CD4-positive, alpha-beta T cell treated with Interleukin-15 for 4 hours (primary cell): ENCODE results near the gene OTUD6A.

Experiments
- DNase-seq: peaks from one replicate; pipeline ENCODE4 v3.0.0-alpha.2; 2020; ENCODE audit warnings: low spot score

OTUD6A gene, protein sequence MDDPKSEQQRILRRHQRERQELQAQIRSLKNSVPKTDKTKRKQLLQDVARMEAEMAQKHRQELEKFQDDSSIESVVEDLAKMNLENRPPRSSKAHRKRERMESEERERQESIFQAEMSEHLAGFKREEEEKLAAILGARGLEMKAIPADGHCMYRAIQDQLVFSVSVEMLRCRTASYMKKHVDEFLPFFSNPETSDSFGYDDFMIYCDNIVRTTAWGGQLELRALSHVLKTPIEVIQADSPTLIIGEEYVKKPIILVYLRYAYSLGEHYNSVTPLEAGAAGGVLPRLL

GRCh38 chrX:70062076-70062475 lies at the start of gene OTUD6A:
OTUD6A (plus strand) TSS chrX:70062457; CDS start chrX:70062525, 68 bp downstream.
- DNase-seq = no peak

DNA sequence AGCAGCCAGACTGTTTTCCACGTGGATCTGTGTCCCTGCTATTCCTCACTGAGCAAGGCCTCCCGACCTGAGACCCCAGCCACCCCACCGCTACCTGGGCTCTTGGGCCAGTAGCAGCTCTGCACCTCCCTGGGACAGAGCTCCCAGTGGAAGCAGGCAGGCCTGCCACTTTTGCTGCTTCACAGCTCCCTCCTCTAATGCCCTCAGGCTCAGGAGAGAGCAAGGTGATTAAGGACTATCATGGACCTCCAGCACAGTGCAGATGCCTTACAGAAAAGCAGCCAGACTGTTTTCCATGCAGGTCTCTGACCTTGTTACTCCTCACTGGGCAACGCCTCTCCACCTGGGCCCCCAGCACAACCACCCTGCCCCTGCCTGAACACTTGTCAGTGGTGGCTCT lies 49.5 kb upstream of the OTUD6A start:
- no peak for DNase-seq

GRCh38 chrX:70013466-70014381 lies 48.5 kb upstream of the OTUD6A start:
- no peak for DNase-seq

GRCh38 chrX:70016513-70016912 lies 45.7 kb upstream of the OTUD6A start:
- peak; percentile 18 for DNase-seq

GRCh38 chrX:70022616-70023015 lies 39.6 kb upstream of the OTUD6A start:
- DNase-seq = no peak

- no peak for DNase-seq
Observed at GRCh38 chrX:70025464-70025863, 36.8 kb upstream of the OTUD6A start.

DNA sequence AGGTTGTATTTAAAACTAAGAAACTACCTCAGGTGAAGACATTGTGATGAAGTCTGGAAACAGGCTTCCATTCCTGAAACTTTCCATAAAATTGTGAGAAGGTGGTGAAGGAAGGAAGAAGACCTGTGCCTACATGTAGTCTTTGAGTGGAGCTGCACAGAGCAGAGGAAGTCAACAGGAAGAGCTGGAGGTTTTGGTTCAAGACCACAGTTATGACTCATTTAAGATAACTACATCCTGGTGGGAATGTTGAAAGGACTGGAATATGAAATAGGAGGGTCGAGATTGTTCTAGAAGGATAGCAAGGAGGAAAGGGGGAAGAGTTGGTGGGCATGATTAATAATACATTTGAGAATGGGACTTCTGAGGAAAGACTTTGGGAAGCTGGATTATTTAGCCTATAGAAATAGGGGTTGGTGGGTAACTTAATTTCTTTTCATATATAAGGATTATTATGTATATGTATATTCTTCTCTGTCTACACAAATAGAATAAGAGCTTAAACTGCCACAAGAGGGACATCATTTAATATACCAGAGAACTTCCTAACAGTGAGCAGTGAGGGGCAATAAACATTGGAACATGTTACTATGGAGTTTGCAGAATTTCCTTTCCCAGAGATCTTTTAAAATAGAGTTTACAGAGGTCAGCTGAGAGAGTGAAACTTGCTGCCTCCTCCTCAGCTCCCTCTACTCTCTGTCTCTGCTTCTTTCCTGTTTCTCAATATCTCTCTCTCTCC lies 36.0 kb upstream of the OTUD6A start:
- DNase-seq = no peak

GRCh38 chrX:70026851-70027200 lies 35.4 kb upstream of the OTUD6A start:
- no peak for DNase-seq

DNA sequence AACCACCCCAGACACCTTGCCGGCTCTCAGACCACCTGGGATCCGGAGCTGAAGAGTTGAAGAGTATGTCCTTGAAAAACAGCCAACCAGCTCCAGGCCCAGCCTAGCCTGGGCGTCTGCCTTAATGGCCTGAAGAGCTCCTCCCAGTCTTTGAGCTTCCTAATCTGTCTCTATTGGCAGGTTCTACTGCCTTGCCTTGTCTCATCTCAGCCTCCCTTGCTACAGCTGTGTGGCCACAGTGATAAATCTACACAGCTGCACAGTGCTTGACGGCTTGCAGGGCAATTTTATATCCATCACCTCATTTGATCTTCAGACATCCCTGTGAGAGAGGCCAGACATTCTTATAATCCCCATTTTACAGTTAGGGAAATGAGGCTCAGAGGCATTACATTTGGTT lies 32.4 kb upstream of the OTUD6A start:
- DNase-seq = no peak

- peak; percentile 51 for DNase-seq
Observed at GRCh38 chrX:70030301-70030767, 31.9 kb upstream of the OTUD6A start.

DNA sequence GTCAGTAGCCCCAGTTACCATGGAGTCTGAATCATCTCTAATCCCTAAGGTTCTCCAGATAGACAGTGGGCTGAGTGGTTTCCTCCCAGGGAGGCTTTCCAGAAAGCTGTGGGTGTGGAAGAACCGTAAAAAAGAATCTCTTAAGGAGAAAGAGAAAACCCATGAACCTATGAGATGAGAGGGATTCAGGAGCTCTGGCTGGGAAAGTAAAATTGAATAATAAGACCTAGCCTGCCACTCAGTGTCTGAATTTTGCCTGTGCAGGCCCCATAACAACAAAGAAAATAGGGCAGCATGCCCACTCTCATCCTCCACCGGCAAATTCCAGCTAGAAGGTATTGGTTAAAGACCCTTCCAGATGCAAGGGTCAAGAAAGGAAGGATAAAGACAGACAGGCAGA lies 29.5 kb upstream of the OTUD6A start:
- no peak for DNase-seq

DNA sequence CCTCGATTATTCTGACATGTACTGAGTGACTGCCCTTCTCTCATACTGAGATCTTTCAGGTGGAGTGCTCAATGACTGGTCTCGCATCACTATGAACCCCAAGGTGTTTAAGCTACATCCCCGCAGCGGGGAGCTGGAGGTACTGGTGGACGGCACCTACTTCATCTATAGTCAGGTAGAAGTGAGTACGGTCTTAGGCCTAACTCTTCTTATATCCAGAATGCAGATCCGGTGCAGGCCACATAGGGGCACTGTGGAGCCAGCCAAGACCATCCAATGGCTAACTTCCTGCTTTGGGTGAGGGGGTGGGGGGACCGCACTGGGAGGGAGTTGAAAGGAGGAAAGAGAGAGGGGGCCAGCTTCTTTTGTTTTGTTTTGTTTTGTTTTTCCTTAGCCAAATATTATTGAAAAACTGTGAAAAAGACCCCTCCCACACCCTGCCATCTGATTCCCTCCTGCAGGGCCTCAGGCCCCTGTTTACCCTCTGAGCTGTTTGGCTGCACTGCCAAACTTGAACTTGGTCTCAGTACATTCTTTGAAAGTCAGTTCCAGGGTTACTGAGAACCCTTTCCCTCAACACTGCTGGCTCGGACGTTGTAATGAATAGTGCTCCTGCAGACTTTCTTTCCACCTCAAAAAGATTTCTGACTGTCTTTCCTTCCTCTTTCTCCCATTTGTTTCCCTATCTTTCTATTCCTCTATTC lies 28.8 kb upstream of the OTUD6A start:
- no peak for DNase-seq

GRCh38 chrX:70034646-70035045 lies 27.6 kb upstream of the OTUD6A start:
- DNase-seq = no peak

DNA sequence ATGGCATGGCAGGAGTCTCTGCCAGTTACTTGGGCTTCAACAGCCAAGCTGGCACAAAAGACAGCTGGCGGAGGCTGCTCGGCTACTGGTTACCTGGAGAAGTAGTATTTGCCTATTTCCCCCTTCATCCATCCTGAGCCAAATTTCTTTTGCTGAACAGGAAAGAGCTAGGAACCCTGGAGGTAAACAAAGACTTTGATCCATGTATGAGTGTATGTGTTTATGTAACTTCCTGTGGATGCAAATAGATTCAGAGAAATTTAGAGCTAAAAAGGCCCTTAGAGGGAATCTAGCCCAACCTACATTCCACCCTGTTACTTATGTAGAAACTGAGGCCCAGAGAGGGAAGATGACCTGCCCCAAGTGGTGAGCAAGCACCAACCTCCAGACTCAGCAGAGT lies 23.7 kb upstream of the OTUD6A start:
- no peak for DNase-seq

DNA sequence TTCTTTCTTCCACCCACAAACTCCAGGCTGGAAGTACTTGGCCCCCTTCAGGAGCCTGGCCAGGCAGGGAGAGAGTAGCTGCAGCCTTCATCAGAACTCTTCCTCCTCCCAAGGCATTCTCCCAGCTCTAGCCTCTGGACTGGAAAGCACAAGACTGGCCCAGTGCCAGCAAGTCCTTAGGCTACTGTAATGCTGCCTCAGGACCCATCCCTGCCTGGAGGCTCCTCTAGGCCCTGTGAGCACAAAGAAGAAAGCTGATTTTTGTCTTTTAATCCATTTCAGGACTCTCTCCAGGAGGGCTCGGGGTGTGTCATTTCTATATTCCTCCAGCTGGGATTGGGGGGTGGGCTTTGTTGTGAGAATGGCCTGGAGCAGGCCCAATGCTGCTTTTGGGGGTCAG lies 23.3 kb upstream of the OTUD6A start:
- DNase-seq = no peak

GRCh38 chrX:70039758-70040157 lies 22.5 kb upstream of the OTUD6A start:
- no peak for DNase-seq

DNA sequence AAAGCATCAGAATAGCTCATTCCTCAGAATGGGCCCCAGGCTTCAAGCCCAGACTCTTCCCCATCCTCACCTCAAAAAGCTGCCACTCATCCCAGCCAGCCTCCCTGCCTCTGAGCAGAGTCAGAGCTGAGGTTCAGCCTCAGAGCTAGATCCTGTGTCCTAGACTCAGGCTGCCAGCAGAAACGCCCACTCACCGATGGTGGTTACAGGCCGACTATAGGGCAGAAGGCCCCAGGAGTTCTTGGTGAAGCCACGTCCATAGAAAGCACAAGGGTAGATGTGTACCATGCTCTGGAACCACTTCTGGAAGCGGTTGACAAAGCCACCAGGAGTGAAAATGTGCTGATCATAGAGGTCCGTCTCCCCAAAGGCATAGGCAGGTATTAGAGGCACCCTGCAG lies 20.3 kb upstream of the OTUD6A start:
- no peak for DNase-seq

DNA sequence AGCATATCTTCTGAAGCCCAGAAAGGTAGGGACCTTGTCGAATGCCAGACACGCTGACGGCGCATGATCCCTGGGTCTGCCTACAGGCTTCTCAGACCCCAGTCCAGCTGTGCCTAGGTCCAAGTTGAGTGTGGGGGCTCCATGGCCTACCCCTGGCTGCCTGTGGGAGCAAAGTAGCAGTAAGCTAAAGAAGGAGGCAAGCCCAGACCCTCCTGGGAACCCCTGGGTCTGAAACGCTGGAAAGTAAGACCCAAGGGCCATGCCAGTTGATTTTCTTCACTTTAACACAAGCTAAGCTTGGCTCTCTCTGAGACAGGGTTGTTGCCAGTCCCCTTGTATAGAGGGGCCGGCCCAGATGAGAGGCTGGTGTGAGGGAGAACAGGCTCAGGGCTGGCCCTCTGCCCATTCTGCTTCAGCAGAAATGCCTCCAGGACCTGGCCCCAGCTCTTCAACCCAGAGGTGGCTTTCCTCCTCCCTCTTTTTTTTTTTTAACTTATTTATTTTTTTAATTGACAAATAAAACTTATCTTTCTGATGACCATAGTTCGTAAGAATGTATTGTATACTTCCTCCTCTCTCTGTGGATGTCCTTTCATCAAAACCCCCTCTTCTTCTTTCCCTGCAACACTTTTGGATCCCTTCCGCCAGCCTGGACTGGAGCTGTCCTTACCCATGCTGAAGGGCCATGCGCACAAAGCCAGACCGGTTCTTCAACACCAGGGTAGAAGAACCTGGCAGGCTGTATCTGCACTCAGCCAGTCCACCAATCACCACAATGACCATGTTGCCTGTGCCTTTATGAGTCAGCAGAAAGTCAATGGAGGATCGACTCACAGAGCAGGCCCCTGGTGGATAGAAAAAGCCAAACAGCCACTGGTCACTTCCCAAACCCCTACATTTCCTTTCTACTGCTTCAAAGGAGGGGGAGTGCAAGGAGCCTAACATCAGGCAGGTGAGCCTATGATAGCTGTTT lies 19.6 kb upstream of the OTUD6A start:
- DNase-seq = no peak

- DNase-seq = no peak
Observed at GRCh38 chrX:70043685-70044084, 18.6 kb upstream of the OTUD6A start.

DNA sequence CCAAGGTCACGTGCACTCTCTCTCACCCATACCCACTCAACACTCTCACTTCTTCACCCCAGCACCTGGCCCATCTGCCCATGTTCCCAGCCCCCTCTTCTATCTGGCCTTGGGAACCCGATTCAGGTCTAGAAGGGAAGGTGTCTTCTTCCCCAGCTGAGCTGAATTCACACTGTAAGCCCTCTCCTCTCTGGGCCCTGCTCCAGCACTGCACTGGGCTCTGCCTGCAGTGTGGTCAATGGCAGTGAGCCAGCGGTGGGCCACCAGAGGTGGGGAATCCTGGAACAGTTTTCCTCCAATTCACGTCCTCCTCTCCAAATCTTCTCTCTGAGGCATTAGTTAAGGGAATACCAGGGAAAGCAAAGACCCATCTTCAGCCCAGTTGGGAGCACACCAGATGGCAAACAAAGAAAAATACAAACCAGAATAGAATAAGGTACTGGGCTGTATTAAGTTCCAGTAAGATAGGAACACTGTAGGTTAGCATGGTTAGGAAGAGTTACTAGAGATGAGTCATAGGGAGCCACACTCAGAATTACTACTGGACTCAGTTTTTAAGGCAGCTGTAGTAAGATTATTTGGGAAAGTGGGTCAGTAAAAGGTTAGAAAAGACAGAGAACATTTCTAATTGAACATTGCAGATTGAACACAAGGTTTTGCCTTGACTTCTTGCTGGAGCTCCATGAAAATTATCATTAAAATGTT lies 17.6 kb upstream of the OTUD6A start:
- DNase-seq = no peak
